WTC11 (cell line): ENCODE data around the gene LAPTM5. TPM values are rescaled to one million over a fixed set of nuclear protein-coding genes. Genes with fewer than 3 reads are reported as not detected.

Experiments
- ATAC-seq: fragments of 200-7000 bp; cut with Tn5 transposase; 2 replicates; pipeline ENCODE4 v1.10.0; 2021; ENCODE audit warnings: mild to moderate bottlenecking, moderate library complexity
- CTCF ChIA-PET: fragments of 300-600 bp; sonication (Branson Sonifier 250); formaldehyde crosslinking; loops from one replicate; lab custom pipeline; 2021; ENCODE audit warnings: antibody characterized with exemption; lab: Charles Lee
- POLR2A ChIA-PET: fragments of 350-600 bp; sonication (Branson Sonifier 250); formaldehyde crosslinking; loops from one replicate; lab custom pipeline; 2021; ENCODE audit warnings: antibody characterized with exemption; lab: Charles Lee
- DNase-seq: peaks from one replicate; pipeline ENCODE4 v3.0.0; 2021; ENCODE audit warnings: low spot score
- H3K27ac Mint-ChIP-seq: 2 replicates; pipeline ENCODE4 v1.8.0; 2021; ENCODE audit warnings: mixed read lengths
- H3K27me3 Mint-ChIP-seq: 2 replicates; pipeline ENCODE4 v1.8.0; 2021; ENCODE audit warnings: low read depth, mild to moderate bottlenecking, moderate library complexity, mixed read lengths
- H3K36me3 Mint-ChIP-seq: 2 replicates; pipeline ENCODE4 v1.8.0; 2021; ENCODE audit warnings: mixed read lengths
- H3K4me1 Mint-ChIP-seq: 2 replicates; pipeline ENCODE4 v1.8.0; 2022; ENCODE audit warnings: mixed read lengths
- H3K4me3 Mint-ChIP-seq: 2 replicates; pipeline ENCODE4 v1.8.0; 2021; ENCODE audit warnings: mild to moderate bottlenecking, moderate library complexity, mixed read lengths
- H3K9me3 Mint-ChIP-seq: 2 replicates; pipeline ENCODE4 v1.8.0; 2021; ENCODE audit warnings: mixed read lengths
- ATF2 ChIP-seq: sonication (generic); formaldehyde crosslinking; IDR thresholded peaks from 2 replicates; pipeline ENCODE4 v1.8.1; 2022; ENCODE audit warnings: low read depth, missing genetic modification reagents, borderline replicate concordance
- CTCF ChIP-seq: fragments of 200-600 bp; IDR thresholded peaks from 2 replicates; pipeline ENCODE4 v1.8.0; 2022; ENCODE audit warnings: antibody characterized with exemption
- E2F4 ChIP-seq: sonication (generic); formaldehyde crosslinking; IDR thresholded peaks from 2 replicates; pipeline ENCODE4 v1.8.1; 2022; ENCODE audit warnings: low read depth, mild to moderate bottlenecking, moderate library complexity, missing genetic modification reagents, borderline replicate concordance
- E2F5 ChIP-seq: sonication (generic); formaldehyde crosslinking; IDR thresholded peaks from 2 replicates; pipeline ENCODE4 v1.8.1; 2022; ENCODE audit warnings: mild to moderate bottlenecking, moderate library complexity, missing genetic modification reagents
- ELF4 ChIP-seq: sonication (generic); formaldehyde crosslinking; IDR thresholded peaks from 2 replicates; pipeline ENCODE4 v1.8.1; 2022; ENCODE audit warnings: low read depth, mild to moderate bottlenecking, moderate library complexity, missing genetic modification reagents
- ESRRA ChIP-seq: sonication (generic); formaldehyde crosslinking; IDR thresholded peaks from 2 replicates; pipeline ENCODE4 v1.8.1; 2022; ENCODE audit warnings: mild to moderate bottlenecking, missing genetic modification reagents, borderline replicate concordance
- FOXK1 ChIP-seq: sonication (generic); formaldehyde crosslinking; IDR thresholded peaks from 2 replicates; pipeline ENCODE4 v1.8.0; 2022; ENCODE audit warnings: mild to moderate bottlenecking, moderate library complexity, missing genetic modification reagents
- GABPB1 ChIP-seq: sonication (generic); formaldehyde crosslinking; IDR thresholded peaks from 2 replicates; pipeline ENCODE4 v1.8.1; 2023; ENCODE audit warnings: mild to moderate bottlenecking, missing genetic modification reagents
- IRF2 ChIP-seq: sonication (generic); formaldehyde crosslinking; IDR thresholded peaks from 2 replicates; pipeline ENCODE4 v1.8.0; 2022; ENCODE audit warnings: low read depth, missing genetic modification reagents, borderline replicate concordance
- KAT7 ChIP-seq: sonication (generic); formaldehyde crosslinking; IDR thresholded peaks from 2 replicates; pipeline ENCODE4 v1.8.1; 2023; ENCODE audit warnings: missing genetic modification reagents, mild to moderate bottlenecking, borderline replicate concordance
- NR3C1 ChIP-seq: sonication (generic); formaldehyde crosslinking; conservative IDR thresholded peaks from 2 replicates; pipeline ENCODE4 v1.8.1; 2023; ENCODE audit warnings: low read depth, mild to moderate bottlenecking, missing genetic modification reagents
- PRRX2 ChIP-seq: fragments of 250-450 bp; sonication (Bioruptor Pico); IDR thresholded peaks from 2 replicates; pipeline ENCODE4 v1.8.0; 2021; ENCODE audit warnings: mild to moderate bottlenecking
- RORB ChIP-seq: fragments of 250-450 bp; sonication (Bioruptor Pico); IDR thresholded peaks from 2 replicates; pipeline ENCODE4 v1.9.0; 2021; ENCODE audit warnings: mild to moderate bottlenecking
- SP1 ChIP-seq: sonication (generic); formaldehyde crosslinking; conservative IDR thresholded peaks from 2 replicates; pipeline ENCODE4 v1.8.1; 2022; ENCODE audit warnings: missing genetic modification reagents
- STAT6 ChIP-seq: sonication (generic); formaldehyde crosslinking; conservative IDR thresholded peaks from 2 replicates; pipeline ENCODE4 v1.8.1; 2023; ENCODE audit warnings: mild to moderate bottlenecking, low read depth, missing genetic modification reagents, moderate library complexity
- TCF7 ChIP-seq: sonication (generic); formaldehyde crosslinking; IDR thresholded peaks from 2 replicates; pipeline ENCODE4 v1.8.0; 2022; ENCODE audit warnings: mild to moderate bottlenecking, low read depth, missing genetic modification reagents, moderate library complexity
- ZBTB21 ChIP-seq: sonication (generic); formaldehyde crosslinking; IDR thresholded peaks from 2 replicates; pipeline ENCODE4 v1.8.1; 2023; ENCODE audit warnings: mild to moderate bottlenecking, missing genetic modification reagents, borderline replicate concordance
- ZNF121 ChIP-seq: sonication (generic); formaldehyde crosslinking; IDR thresholded peaks from 2 replicates; pipeline ENCODE4 v1.8.0; 2023; ENCODE audit warnings: missing genetic modification reagents
- ZNF281 ChIP-seq: sonication (generic); formaldehyde crosslinking; IDR thresholded peaks from 2 replicates; pipeline ENCODE4 v1.8.0; 2023; ENCODE audit warnings: mild to moderate bottlenecking, missing genetic modification reagents
- ZNF317 ChIP-seq: sonication (generic); formaldehyde crosslinking; IDR thresholded peaks from 2 replicates; pipeline ENCODE4 v1.8.1; 2023; ENCODE audit warnings: low read depth, mild to moderate bottlenecking, moderate library complexity, missing genetic modification reagents, borderline replicate concordance
- ZNF425 ChIP-seq: fragments of 250-450 bp; sonication (Bioruptor Pico); conservative IDR thresholded peaks from 2 replicates; pipeline ENCODE4 v1.9.0; 2021; ENCODE audit warnings: mild to moderate bottlenecking
- total RNA-seq: library from RNA; stranded (reverse); gene quantifications from 3 replicates; pipeline ENCODE4 v1.2.3, GENCODE V29; 2021

Gene LAPTM5
- total RNA-seq, 1 experiment from 2014 or later, result 1.3 TPM

- Mint-ChIP-seq H3K27ac (no peak overlapping the region), H3K36me3 (no peaks in the 10 kb centered on the region), H3K4me3 (no peak overlapping the region), H3K27me3 (no peaks in the 10 kb centered on the region), H3K9me3 (no peaks in the 10 kb centered on the region), H3K4me1 (peaks cover 26% of the 10 kb centered on the region)
- CTCF ChIA-PET, result interaction anchor here (1.0 to 2.6 kb wide), 6 partner anchors 8 to 179 kb away, joined by 4 to 25 read pairs (median 6); partner anchors contain the start of gene MATN1
- POLR2A ChIA-PET, result no interaction called here
- DNase-seq, result no peak
- ATAC-seq, result no peak
- no peak for TF ChIP-seq SP1
- TF ChIP-seq NR3C1 (CRISPR knock-in tag), result no peak
- no peak for TF ChIP-seq ZBTB21 (CRISPR knock-in tag)
- no peak for TF ChIP-seq RORB (CRISPR knock-in tag)
These were observed 25.7 kb downstream of the LAPTM5 start for GRCh38 chr1:30731806-30732276.

- Mint-ChIP-seq H3K27me3 (no peaks in the 10 kb centered on the region), H3K4me3 (no peak overlapping the region), H3K4me1 (peaks cover 26% of the 10 kb centered on the region), H3K27ac (no peak overlapping the region), H3K9me3 (no peaks in the 10 kb centered on the region), H3K36me3 (no peaks in the 10 kb centered on the region)
- ATAC-seq (no peak), DNase-seq (no peak)
- POLR2A ChIA-PET, result no interaction called here
- CTCF ChIA-PET, result interaction anchor here (2.5 kb wide), 1 partner anchor 48 kb away, joined by 25 read pairs; no protein-coding TSS in a partner anchor
- TF ChIP-seq TCF7 (CRISPR knock-in tag), result no peak
- no peak for TF ChIP-seq CTCF
- no peak for TF ChIP-seq ZNF317 (CRISPR knock-in tag)
- TF ChIP-seq ZNF121, result no peak
- no peak for TF ChIP-seq E2F4
- no peak for TF ChIP-seq ESRRA (CRISPR knock-in tag)
- TF ChIP-seq ATF2 (CRISPR knock-in tag), result no peak
- no peak for TF ChIP-seq STAT6 (CRISPR knock-in tag)
- TF ChIP-seq ELF4 (CRISPR knock-in tag), result no peak
- TF ChIP-seq PRRX2 (CRISPR knock-in tag), result no peak
- TF ChIP-seq IRF2 (CRISPR knock-in tag), result no peak
- TF ChIP-seq FOXK1 (CRISPR knock-in tag), result no peak
- no peak for TF ChIP-seq ZNF281 (CRISPR knock-in tag)
- no peak for TF ChIP-seq E2F5
- TF ChIP-seq GABPB1 (CRISPR knock-in tag), result no peak
- TF ChIP-seq KAT7 (CRISPR knock-in tag), result no peak
- no peak for TF ChIP-seq ZNF425
These were observed 26.3 kb downstream of the LAPTM5 start for GRCh38 chr1:30731109-30731805.
